Activated CD8-positive, alpha-beta T cell treated with anti-CD3 and anti-CD28 coated beads, Interleukin-2, amount 10 ng/mL, durations not matched to agents 7 days and 5 days (primary cell): ENCODE results near the gene FGF12. TPM values are rescaled to one million over a fixed set of nuclear protein-coding genes. Genes with fewer than 3 reads are reported as not detected.

ENCODE experiments used
- ATAC-seq: fragments of 150-1000 bp; cut with Tn5 transposase; one replicate; pipeline ENCODE4 v1.10.0; 2021; ENCODE audit warnings: moderate library complexity
- CTCF ChIA-PET: fragments of 350-600 bp; sonication (Branson Sonifier 250); formaldehyde crosslinking; loops from one replicate; lab custom pipeline; 2021; ENCODE audit warnings: antibody characterized with exemption; lab: Charles Lee
- POLR2A ChIA-PET: fragments of 350-600 bp; sonication (Branson Sonifier 250); formaldehyde crosslinking; loops from one replicate; lab custom pipeline; 2021; ENCODE audit warnings: antibody characterized with exemption; lab: Charles Lee
- DNase-seq: peaks from one replicate; pipeline ENCODE4 v3.0.0-alpha.2; 2020
- H3K27ac Mint-ChIP-seq: one replicate; pipeline ENCODE4 v1.8.0; 2021; ENCODE audit warnings: mild to moderate bottlenecking, mixed read lengths
- H3K27me3 Mint-ChIP-seq: one replicate; pipeline ENCODE4 v1.8.0; 2021; ENCODE audit warnings: low read depth, mixed read lengths
- H3K36me3 Mint-ChIP-seq: one replicate; pipeline ENCODE4 v1.8.0; 2021; ENCODE audit warnings: low read depth, mixed read lengths
- H3K4me1 Mint-ChIP-seq: one replicate; pipeline ENCODE4 v1.8.0; 2021; ENCODE audit warnings: low read depth, mixed read lengths
- H3K4me3 Mint-ChIP-seq: one replicate; pipeline ENCODE4 v1.8.0; 2021; ENCODE audit warnings: mild to moderate bottlenecking, mixed read lengths
- H3K9me3 Mint-ChIP-seq: one replicate; pipeline ENCODE4 v1.8.0; 2022; ENCODE audit warnings: mixed read lengths; ENCODE audit not compliant: insufficient read depth
- total RNA-seq, 2 experiments: library from RNA; stranded (reverse); gene quantifications; one replicate each; pipeline ENCODE4 v1.2.3, GENCODE V29; 2021

The FGF12 gene
- total RNA-seq, 2 experiments from 2014 or later = not detected

GRCh38 chr3:192392986-192393385 is 334.4 kb downstream of the FGF12 start:
- H3K27me3 Mint-ChIP-seq = no peaks in the 10 kb centered on the region
- no peak overlapping the region for H3K4me3 Mint-ChIP-seq
- DNase-seq (no peak), ATAC-seq (no peak)
- no peaks in the 10 kb centered on the region for H3K4me1 Mint-ChIP-seq
- H3K27ac Mint-ChIP-seq = no peak overlapping the region
- ChIA-PET CTCF (no interaction called here), POLR2A (no interaction called here)
- no peaks in the 10 kb centered on the region for H3K9me3 Mint-ChIP-seq
- H3K36me3 Mint-ChIP-seq = no peaks in the 10 kb centered on the region

GRCh38 chr3:192382861-192383260 is 344.5 kb downstream of the FGF12 start:
- ATAC-seq (no peak), DNase-seq (no peak)
- Mint-ChIP-seq H3K27ac (no peak overlapping the region), H3K36me3 (no peaks in the 10 kb centered on the region), H3K4me1 (no peaks in the 10 kb centered on the region), H3K4me3 (no peak overlapping the region), H3K27me3 (no peaks in the 10 kb centered on the region), H3K9me3 (no peaks in the 10 kb centered on the region)
- CTCF ChIA-PET = no interaction called here
- POLR2A ChIA-PET = interaction anchor here (0.7 kb wide), 1 partner anchor 908 kb away, joined by 4 read pairs; no protein-coding TSS in a partner anchor

GRCh38 chr3:192373586-192373985 is 353.8 kb downstream of the FGF12 start:
- POLR2A ChIA-PET = no interaction called here
- no peak overlapping the region for H3K27ac Mint-ChIP-seq
- H3K4me3 Mint-ChIP-seq = no peak overlapping the region
- no peaks in the 10 kb centered on the region for H3K9me3 Mint-ChIP-seq
- DNase-seq = no peak
- H3K27me3 Mint-ChIP-seq = no peaks in the 10 kb centered on the region
- H3K4me1 Mint-ChIP-seq = no peaks in the 10 kb centered on the region
- no peak for ATAC-seq
- no peaks in the 10 kb centered on the region for H3K36me3 Mint-ChIP-seq
- CTCF ChIA-PET = no interaction called here

GRCh38 chr3:192373032-192373431 is 354.3 kb downstream of the FGF12 start:
- Mint-ChIP-seq H3K4me1 (no peaks in the 10 kb centered on the region), H3K27me3 (no peaks in the 10 kb centered on the region), H3K27ac (no peak overlapping the region), H3K9me3 (no peaks in the 10 kb centered on the region), H3K4me3 (no peak overlapping the region), H3K36me3 (no peaks in the 10 kb centered on the region)
- POLR2A ChIA-PET = no interaction called here
- CTCF ChIA-PET = no interaction called here
- DNase-seq (no peak), ATAC-seq (no peak)

- CTCF ChIA-PET = no interaction called here
Measured at GRCh38 chr3:192372616-192373015, 354.7 kb downstream of the FGF12 start.

GRCh38 chr3:192371870-192372400 is 355.4 kb downstream of the FGF12 start:
- Mint-ChIP-seq H3K9me3 (no peaks in the 10 kb centered on the region), H3K4me3 (no peak overlapping the region), H3K27me3 (no peaks in the 10 kb centered on the region), H3K27ac (no peak overlapping the region), H3K4me1 (no peaks in the 10 kb centered on the region), H3K36me3 (no peaks in the 10 kb centered on the region)
- ChIA-PET POLR2A (no interaction called here), CTCF (no interaction called here)
- no peak for ATAC-seq
- no peak for DNase-seq

More at GRCh38 chr3:192372616-192373015, 354.7 kb downstream of the FGF12 start:
- H3K27ac Mint-ChIP-seq = no peak overlapping the region
- no peak overlapping the region for H3K4me3 Mint-ChIP-seq
- H3K36me3 Mint-ChIP-seq = no peaks in the 10 kb centered on the region
- H3K9me3 Mint-ChIP-seq = no peaks in the 10 kb centered on the region
- no peak for DNase-seq
- no peak for ATAC-seq
- POLR2A ChIA-PET = no interaction called here
- H3K27me3 Mint-ChIP-seq = no peaks in the 10 kb centered on the region
- no peaks in the 10 kb centered on the region for H3K4me1 Mint-ChIP-seq

- H3K4me3 Mint-ChIP-seq = no peak overlapping the region
- H3K27ac Mint-ChIP-seq = no peak overlapping the region
- H3K36me3 Mint-ChIP-seq = no peaks in the 10 kb centered on the region
- POLR2A ChIA-PET = no interaction called here
- no peak for DNase-seq
- ATAC-seq = no peak
- no peaks in the 10 kb centered on the region for H3K4me1 Mint-ChIP-seq
- no peaks in the 10 kb centered on the region for H3K9me3 Mint-ChIP-seq
- CTCF ChIA-PET = no interaction called here
- no peaks in the 10 kb centered on the region for H3K27me3 Mint-ChIP-seq
Measured at GRCh38 chr3:192367616-192368015, 359.7 kb downstream of the FGF12 start.

GRCh38 chr3:192366916-192367315 is 360.4 kb downstream of the FGF12 start:
- DNase-seq (no peak), ATAC-seq (no peak)
- H3K27me3 Mint-ChIP-seq = no peaks in the 10 kb centered on the region
- POLR2A ChIA-PET = no interaction called here
- CTCF ChIA-PET = no interaction called here
- no peak overlapping the region for H3K4me3 Mint-ChIP-seq
- H3K4me1 Mint-ChIP-seq = no peaks in the 10 kb centered on the region
- no peaks in the 10 kb centered on the region for H3K36me3 Mint-ChIP-seq
- no peak overlapping the region for H3K27ac Mint-ChIP-seq
- H3K9me3 Mint-ChIP-seq = no peaks in the 10 kb centered on the region

GRCh38 chr3:192365571-192365970 is 361.8 kb downstream of the FGF12 start:
- Mint-ChIP-seq H3K27ac (no peak overlapping the region), H3K36me3 (no peaks in the 10 kb centered on the region), H3K4me1 (no peaks in the 10 kb centered on the region), H3K9me3 (no peaks in the 10 kb centered on the region), H3K27me3 (no peaks in the 10 kb centered on the region), H3K4me3 (no peak overlapping the region)
- POLR2A ChIA-PET = no interaction called here
- no peak for DNase-seq
- no peak for ATAC-seq
- CTCF ChIA-PET = no interaction called here

- POLR2A ChIA-PET = no interaction called here
- CTCF ChIA-PET = no interaction called here
- H3K27ac Mint-ChIP-seq = no peak overlapping the region
- H3K4me1 Mint-ChIP-seq = no peaks in the 10 kb centered on the region
- no peak overlapping the region for H3K4me3 Mint-ChIP-seq
- no peak for ATAC-seq
- no peaks in the 10 kb centered on the region for H3K36me3 Mint-ChIP-seq
- no peaks in the 10 kb centered on the region for H3K9me3 Mint-ChIP-seq
- no peaks in the 10 kb centered on the region for H3K27me3 Mint-ChIP-seq
- no peak for DNase-seq
Measured at GRCh38 chr3:192364316-192364715, 363.0 kb downstream of the FGF12 start.

- ChIA-PET POLR2A (no interaction called here), CTCF (no interaction called here)
- Mint-ChIP-seq H3K4me3 (no peak overlapping the region), H3K4me1 (no peaks in the 10 kb centered on the region), H3K27me3 (no peaks in the 10 kb centered on the region), H3K9me3 (no peaks in the 10 kb centered on the region), H3K27ac (no peak overlapping the region), H3K36me3 (no peaks in the 10 kb centered on the region)
- DNase-seq = no peak
- ATAC-seq = no peak
Measured at GRCh38 chr3:192354687-192355086, 372.7 kb downstream of the FGF12 start.

GRCh38 chr3:192352142-192352541 is 375.2 kb downstream of the FGF12 start:
- no peak for ATAC-seq
- no peaks in the 10 kb centered on the region for H3K4me1 Mint-ChIP-seq
- DNase-seq = no peak
- no peaks in the 10 kb centered on the region for H3K36me3 Mint-ChIP-seq
- ChIA-PET POLR2A (no interaction called here), CTCF (no interaction called here)
- no peak overlapping the region for H3K27ac Mint-ChIP-seq
- H3K27me3 Mint-ChIP-seq = no peaks in the 10 kb centered on the region
- H3K4me3 Mint-ChIP-seq = no peak overlapping the region
- no peaks in the 10 kb centered on the region for H3K9me3 Mint-ChIP-seq

- Mint-ChIP-seq H3K27me3 (no peaks in the 10 kb centered on the region), H3K36me3 (no peaks in the 10 kb centered on the region), H3K27ac (no peak overlapping the region), H3K4me1 (no peaks in the 10 kb centered on the region), H3K4me3 (no peak overlapping the region), H3K9me3 (no peaks in the 10 kb centered on the region)
- no peak for DNase-seq
- ChIA-PET POLR2A (no interaction called here), CTCF (no interaction called here)
- ATAC-seq = no peak
Measured at GRCh38 chr3:192351441-192351840, 375.9 kb downstream of the FGF12 start.
